ENCODE measurements around the gene MRPS18A.
"Not testable (repeated sequence)": the region's sequence is repeated elsewhere in the genome, so short reads cannot be mapped to it uniquely, and the experiment has no call there.

Gene MRPS18A

GRCh38 chr6:43700939-43701560 lies 13.5 kb upstream of the MRPS18A start:
- not testable (repeated sequence) for DNase-seq
- intact Hi-C loops (cut with DNase I): loop anchor here (10.0 kb wide), 1 partner anchor 54 kb away; no protein-coding TSS in a partner anchor

- intact Hi-C loops (cut with DNase I): loop anchor here (10.0 kb wide), 1 partner anchor 55 kb away; no protein-coding TSS in a partner anchor
- no peak for DNase-seq
Measured at GRCh38 chr6:43699564-43700186, 12.1 kb upstream of the MRPS18A start.

DNA sequence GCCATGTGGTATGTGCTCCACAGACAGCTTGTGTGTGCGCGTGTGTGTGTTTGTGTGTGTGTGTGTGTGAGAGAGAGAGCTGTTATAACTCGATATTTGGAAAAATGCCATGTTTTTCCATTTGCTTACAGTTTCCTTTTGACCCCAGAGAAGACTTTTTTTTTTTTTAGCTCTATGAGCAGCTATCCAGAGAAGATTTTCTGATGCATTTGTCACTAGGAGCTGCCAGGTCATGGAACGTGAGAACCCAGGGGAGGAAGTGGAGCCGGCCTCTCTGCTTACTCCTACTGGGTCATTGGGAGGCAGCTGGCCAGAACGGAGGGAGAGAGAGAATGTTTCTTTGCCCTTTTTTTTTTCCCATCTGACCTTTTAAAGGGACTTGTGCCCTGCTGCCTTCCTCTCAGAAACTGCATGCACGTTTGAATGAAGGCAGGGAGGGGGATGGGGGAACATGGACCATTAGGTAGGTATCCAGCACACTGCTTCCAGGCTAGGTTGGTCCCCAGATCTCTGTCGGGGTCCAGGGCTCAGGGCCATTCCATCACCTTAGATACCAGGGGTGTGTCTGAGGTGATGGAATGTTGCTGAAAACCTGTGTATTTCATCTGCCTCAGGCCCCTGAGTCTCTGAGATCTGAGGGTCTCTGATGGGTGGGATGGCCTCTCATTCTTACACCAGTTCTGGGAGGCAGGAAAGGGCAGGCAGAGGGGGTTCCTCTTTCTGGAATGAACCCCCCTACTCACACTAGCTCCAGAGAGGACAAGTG lies 11.2 kb upstream of the MRPS18A start:
- intact Hi-C loops (cut with DNase I): no loop called here
- no peak for DNase-seq

GRCh38 chr6:43697421-43697820 lies 9.8 kb upstream of the MRPS18A start:
- intact Hi-C loops (cut with DNase I): no loop called here
- DNase-seq: peak in 1 of 10 donors; percentile 7

- DNase-seq: no peak
- intact Hi-C loops (cut with DNase I): no loop called here
Measured at GRCh38 chr6:43695967-43696291, 8.3 kb upstream of the MRPS18A start.

DNA sequence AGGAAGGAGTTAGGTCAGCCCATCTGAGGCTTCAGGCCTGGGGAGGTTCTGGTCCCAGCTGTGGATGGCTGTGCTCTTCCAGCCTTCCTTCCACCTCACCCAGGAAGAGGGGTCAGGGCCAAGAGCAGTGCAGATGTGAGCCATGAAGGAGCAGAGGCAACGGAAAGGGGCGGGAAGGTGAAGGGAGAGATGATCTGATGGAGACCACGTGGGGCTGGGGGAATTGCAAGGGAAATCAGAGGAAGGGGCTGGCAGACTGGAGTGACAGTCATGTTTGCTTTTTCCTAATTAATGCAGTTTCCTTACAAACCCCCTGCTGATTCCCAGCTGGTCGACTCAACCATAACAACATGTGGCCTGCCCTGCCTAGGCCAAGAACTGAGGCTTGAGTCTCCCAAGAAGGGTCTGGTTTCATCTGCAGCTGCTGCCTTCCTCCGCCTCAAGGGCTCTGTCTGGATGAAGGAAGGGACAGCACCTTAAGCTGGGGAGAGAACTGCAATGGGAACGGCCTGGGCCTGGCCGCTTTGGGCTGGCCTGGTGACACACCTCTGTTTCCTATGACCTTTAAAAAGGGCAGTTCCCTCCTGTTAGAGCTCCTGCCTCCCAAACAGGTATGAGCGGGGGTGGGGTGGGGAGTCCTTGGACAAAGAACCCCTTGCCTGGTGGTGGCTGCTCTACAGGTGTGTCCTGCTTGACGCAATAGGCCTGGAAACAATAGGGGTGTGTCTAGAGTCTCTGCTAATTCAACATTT lies 7.8 kb upstream of the MRPS18A start:
- intact Hi-C loops (cut with DNase I): no loop called here
- DNase-seq: peak in 1 of 10 donors; percentile 32

DNA sequence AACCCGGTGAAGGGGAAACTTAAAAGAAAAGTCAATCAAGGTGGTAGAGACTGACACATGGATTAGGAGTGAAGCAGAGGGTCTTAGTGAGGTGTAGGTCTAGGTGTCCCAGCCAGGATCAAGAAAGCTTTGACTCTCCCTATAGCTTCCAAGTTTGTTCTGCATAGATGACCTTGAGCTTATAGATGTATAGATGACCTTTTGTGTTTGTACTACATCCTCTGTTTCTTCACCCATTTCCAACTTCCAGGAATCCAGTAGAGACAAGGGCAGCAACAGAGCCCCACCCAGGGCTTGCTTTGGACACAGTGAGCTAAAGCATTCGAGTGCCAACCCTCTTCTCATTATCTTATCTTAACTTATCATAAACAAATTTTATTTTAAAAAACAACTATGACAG lies 1.8 kb upstream of the MRPS18A start:
- peak in 1 of 10 donors; percentile 8 for DNase-seq
- intact Hi-C loops (cut with DNase I): no loop called here

GRCh38 chr6:43687079-43687436 lies 533 bp downstream of the MRPS18A start:
- intact Hi-C loops (cut with DNase I): no loop called here
- no peak for DNase-seq

- no peak for DNase-seq
- intact Hi-C loops (cut with DNase I): no loop called here
Measured at GRCh38 chr6:43683708-43684455, 3.7 kb downstream of the MRPS18A start.

- no peak for DNase-seq
- intact Hi-C loops (cut with DNase I): no loop called here
Measured at GRCh38 chr6:43682724-43683429, 4.7 kb downstream of the MRPS18A start.

- DNase-seq: no peak
- intact Hi-C loops (cut with DNase I): no loop called here
Measured at GRCh38 chr6:43681303-43681702, 6.3 kb downstream of the MRPS18A start.

DNA sequence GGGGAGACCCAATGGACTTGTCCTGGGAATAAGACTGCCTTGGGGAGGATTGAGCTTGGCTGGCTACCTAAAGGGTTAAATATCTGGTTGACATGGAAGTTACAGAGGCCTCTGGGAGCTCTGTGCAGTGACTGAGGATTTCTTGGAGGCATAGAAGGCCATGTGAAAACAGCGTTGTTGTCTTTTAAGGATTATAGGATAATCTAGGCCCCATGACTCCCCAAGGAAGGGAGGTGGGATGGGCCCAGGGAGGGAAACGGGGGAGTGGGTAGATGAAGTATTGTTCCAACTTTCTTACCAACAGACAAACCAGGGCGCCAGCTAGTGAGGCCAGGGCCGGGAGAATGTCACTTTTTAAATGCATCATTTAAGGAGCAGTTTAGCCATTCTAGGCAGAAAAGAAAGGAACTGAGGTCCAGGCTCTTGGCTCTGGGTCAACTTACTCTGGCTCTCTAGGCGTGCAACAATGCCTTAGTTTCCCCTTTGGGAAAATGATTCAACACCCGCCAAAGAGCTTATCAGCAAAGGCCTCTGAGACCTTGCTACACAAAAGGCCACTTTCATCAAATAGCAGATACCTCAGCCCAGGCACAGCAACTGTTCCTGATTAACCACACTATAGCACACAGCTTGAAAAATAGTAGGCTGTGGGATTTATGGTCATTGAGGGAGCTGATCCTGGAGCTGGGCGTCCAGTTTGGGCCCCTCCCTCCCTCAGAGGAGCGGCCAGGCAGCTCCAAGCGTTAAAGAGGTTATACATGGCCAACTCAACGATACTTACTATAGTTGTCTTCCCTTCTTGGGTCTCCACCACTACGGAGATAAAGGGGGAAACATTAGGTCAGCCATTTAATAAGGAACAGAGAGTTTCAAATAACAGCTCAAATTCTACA lies 7.0 kb downstream of the MRPS18A start:
- no peak for DNase-seq
- intact Hi-C loops (cut with DNase I): no loop called here

- DNase-seq: no peak
- intact Hi-C loops (cut with DNase I): no loop called here
Measured at GRCh38 chr6:43679057-43679456, 8.5 kb downstream of the MRPS18A start.

DNA sequence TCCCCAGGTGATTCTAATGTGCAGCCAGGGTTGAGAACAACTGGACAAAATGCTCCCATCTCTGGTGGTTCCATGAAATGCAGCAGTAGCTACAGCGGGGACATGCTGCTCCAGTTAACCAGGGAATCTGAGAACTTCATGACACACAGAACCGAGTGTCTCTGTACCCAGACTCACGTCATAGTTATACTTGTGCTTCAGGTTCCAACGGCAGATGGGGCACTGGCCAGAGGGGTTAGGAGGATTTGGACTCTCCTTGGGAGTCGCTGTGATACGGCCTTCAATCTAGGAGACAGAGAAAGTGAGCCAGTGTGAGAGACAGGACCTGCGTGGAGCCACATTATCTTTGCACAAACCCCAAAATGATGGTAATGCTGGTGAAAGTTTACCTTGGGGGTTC lies 9.2 kb downstream of the MRPS18A start:
- intact Hi-C loops (cut with DNase I): no loop called here
- DNase-seq: no peak

DNA sequence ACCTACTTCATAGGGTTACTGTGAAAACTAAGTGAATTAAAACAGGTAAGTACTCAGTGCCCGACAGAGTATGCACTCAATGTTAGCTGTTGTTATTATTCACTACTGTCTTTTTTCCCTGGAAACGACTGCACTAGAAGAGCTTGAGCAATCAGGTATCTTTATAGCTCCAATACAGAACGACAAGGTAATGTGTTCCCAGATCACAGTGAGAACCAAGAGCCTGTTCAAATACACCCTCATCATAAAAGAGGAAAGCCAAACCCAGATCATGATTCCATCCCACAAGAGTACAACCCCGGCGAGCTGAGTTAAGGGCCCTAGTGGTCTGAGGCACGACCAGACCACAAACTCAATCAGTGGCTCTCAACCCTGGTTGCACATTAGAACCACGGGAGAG lies 9.8 kb downstream of the MRPS18A start:
- intact Hi-C loops (cut with DNase I): no loop called here

GRCh38 chr6:43676962-43677606 lies 10.5 kb downstream of the MRPS18A start:
- intact Hi-C loops (cut with DNase I): no loop called here

More for the DNA sequence above, 9.8 kb downstream of the MRPS18A start:
- DNase-seq: no peak

DNA sequence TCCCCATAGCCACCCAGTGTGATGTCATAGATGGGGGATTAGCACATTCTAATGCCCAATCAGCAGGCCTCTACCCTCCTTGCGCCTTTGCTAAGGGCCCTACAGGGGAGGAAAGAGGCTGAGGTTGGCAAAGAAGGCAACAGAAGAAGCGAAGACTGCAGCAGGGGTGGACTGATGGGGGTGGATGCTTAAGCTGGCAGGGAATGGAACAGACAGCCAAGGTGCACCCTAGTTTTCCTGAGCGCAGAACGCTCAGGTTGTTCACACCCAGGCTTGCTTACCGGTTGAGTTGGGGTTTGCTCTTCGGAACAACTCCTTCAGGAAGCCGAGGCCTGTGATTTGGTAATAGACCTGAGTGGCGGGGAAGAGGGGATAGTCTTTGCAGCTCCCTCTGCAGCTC lies 12.7 kb downstream of the MRPS18A start:
- DNase-seq: no peak
- intact Hi-C loops (cut with DNase I): no loop called here

More at GRCh38 chr6:43676962-43677606, 10.5 kb downstream of the MRPS18A start:
- DNase-seq: no peak

GRCh38 chr6:43674291-43674690 lies 13.3 kb downstream of the MRPS18A start:
- DNase-seq: no peak
- intact Hi-C loops (cut with DNase I): no loop called here

All from posterior cingulate gyrus (tissue), 11 donors.